GM12878 (cell line): ENCODE measurements around the gene KCND3. TPM values are rescaled to one million over a fixed set of nuclear protein-coding genes. Genes with fewer than 3 reads are reported as not detected.

Experiments
- ATAC-seq: fragments of 200-7000 bp; cut with Tn5 transposase; 3 replicates; pipeline ENCODE4 v1.9.1; 2020; ENCODE audit warnings: mild to moderate bottlenecking, moderate library complexity
- BruUV-seq: library from RNA; stranded (reverse); fragments of 400-500 nt; replicated peaks from 2 replicates; lab custom pipeline; 2021; lab: Mats Ljungman, UMichigan
- CTCF ChIA-PET: fragments of 300-600 bp; sonication (Branson Sonifier 250); formaldehyde crosslinking; extraction: SDS; loops from one replicate; lab custom pipeline; 2021; ENCODE audit warnings: inconsistent platforms; lab: Yijun Ruan, JAX
- POLR2A ChIA-PET: fragments of 350-600 bp; formaldehyde crosslinking; extraction: SDS; loops from one replicate; lab custom pipeline; 2021; ENCODE audit warnings: inconsistent platforms; lab: Charles Lee
- RAD21 ChIA-PET: fragments of 300-600 bp; sonication (Branson Sonifier 250); formaldehyde crosslinking; loops from one replicate; lab custom pipeline; 2023; ENCODE audit warnings: antibody characterized with exemption; ENCODE audit not compliant: unreplicated experiment; lab: Charles Lee
- SMC1A ChIA-PET: fragments of 300-600 bp; sonication (Branson Sonifier 250); formaldehyde crosslinking; loops from one replicate; lab custom pipeline; 2023; ENCODE audit not compliant: unreplicated experiment, uncharacterized antibody; lab: Charles Lee
- DNase-seq: peaks from one replicate; pipeline ENCODE4 v3.0.0-alpha.2; 2011; ENCODE audit warnings: low read depth, low spot score
- FAIRE-seq: peaks from 3 replicates; lab custom pipeline; 2011; peaks lifted over from hg19 to GRCh38; lab: Jason Lieb, UNC
- H2AFZ ChIP-seq: 2 replicates; pipeline ENCODE4 v1.6.0; 2011; ENCODE audit warnings: low read depth, low read length, control low read depth; ENCODE audit not compliant: control insufficient read depth
- H3K27ac ChIP-seq: 2 replicates; pipeline ENCODE4 v1.5.1; 2011; ENCODE audit warnings: control low read depth; ENCODE audit not compliant: control insufficient read depth, insufficient read depth
- H3K27me3 ChIP-seq, 2 experiments: replicated peaks in 1 of 2; 2 replicates each; pipeline versions ENCODE4 v1.6.0 to v1.6.1; 2011; ENCODE audit warnings: low read length in 1 of 2; ENCODE audit not compliant: control insufficient read depth in 2 of 2, insufficient read depth in 2 of 2
- H3K36me3 ChIP-seq, 2 experiments: 2 replicates each; pipeline ENCODE4 v1.5.1; 2011; ENCODE audit warnings: low read length in 1 of 2; ENCODE audit not compliant: control insufficient read depth in 2 of 2, insufficient read depth in 2 of 2
- H3K4me1 ChIP-seq: 2 replicates; pipeline ENCODE4 v1.6.1; 2011; ENCODE audit warnings: mild to moderate bottlenecking, low read length, moderate library complexity, mixed read lengths; ENCODE audit not compliant: control insufficient read depth, insufficient read depth
- H3K4me2 ChIP-seq: 2 replicates; pipeline ENCODE4 v1.6.0; 2011; ENCODE audit warnings: control low read depth; ENCODE audit not compliant: control insufficient read depth, insufficient read depth
- H3K4me3 ChIP-seq: fragments of 200-600 bp; sonication (generic); 2 replicates; pipeline ENCODE4 v1.5.1; 2016
- H3K79me2 ChIP-seq: 2 replicates; pipeline ENCODE4 v1.6.0; 2011; ENCODE audit warnings: low read length; ENCODE audit not compliant: control insufficient read depth, insufficient read depth
- H3K9ac ChIP-seq: 2 replicates; pipeline ENCODE4 v1.8.0; 2011; ENCODE audit warnings: low read length, control low read depth, mixed read lengths; ENCODE audit not compliant: control insufficient read depth, insufficient read depth
- H3K9me3 ChIP-seq: replicated peaks from 3 replicates; pipeline ENCODE4 v1.5.1; 2011; ENCODE audit warnings: mild to moderate bottlenecking, low read length; ENCODE audit not compliant: control insufficient read depth, insufficient read depth
- H4K20me1 ChIP-seq: 2 replicates; pipeline ENCODE4 v1.6.0; 2011; ENCODE audit not compliant: control insufficient read depth, insufficient read depth
- KDM1A ChIP-seq: fragments of 200-600 bp; sonication (generic); IDR thresholded peaks from 2 replicates; pipeline ENCODE4 v1.6.1; 2016; ENCODE audit warnings: borderline replicate concordance
- NR2F1 ChIP-seq: fragments of 450-650 bp; conservative IDR thresholded peaks from 2 replicates; pipeline ENCODE4 v1.6.1; 2017; ENCODE audit warnings: mild to moderate bottlenecking
- SMAD5 ChIP-seq: IDR thresholded peaks from 2 replicates; pipeline ENCODE4 v1.6.1; 2016; ENCODE audit warnings: antibody characterized with exemption, low read depth
- TARDBP ChIP-seq: IDR thresholded peaks from 2 replicates; pipeline ENCODE4 v1.6.1; 2016; ENCODE audit warnings: borderline replicate concordance
- ZNF274 ChIP-seq: IDR thresholded peaks from one replicate; pipeline ENCODE4 v1.8.0; 2011; ENCODE audit not compliant: insufficient read length, insufficient read depth
- WGBS: methylation state at CpG from one replicate; pipeline ENCODE4 v1.1.6; 2016; ENCODE audit warnings: low lambda C conversion rate; ENCODE audit not compliant: insufficient replicate concordance, insufficient coverage; ENCODE audit errors: missing lambda C conversion rate; 5-methylcytosine and 5-hydroxymethylcytosine counted together
- in situ Hi-C: fragments of 300-500 bp; cut with MboI; formaldehyde crosslinking; loops from 9 replicates; pipeline ENCODE4 v1.14.3; 2018; ENCODE audit warnings: mixed read lengths
- intact Hi-C: fragments of 100-400 bp; cut with micrococcal nuclease; formaldehyde crosslinking; loops from one replicate; pipeline ENCODE4 v1.14.2; 2022; ENCODE audit not compliant: unreplicated experiment
- polyA plus RNA-seq, 11 experiments: library from polyadenylated mRNA; depleted of rRNA in 4 of 11; unstranded in 6 of 11; stranded (reverse) in 5 of 11; fragments of >200 nt; fragmentation: Nextera tagmentation in 4 of 11; fragmentation: Illumina TruSeq in 1 of 11; extraction: Ambion mirVana in 4 of 11; extraction: Trizol in 1 of 11; gene quantifications; 1 replicate in 1 of 11; 2 replicates in 10 of 11; pipeline versions ENCODE4 v1.2.1 to v1.2.3, GENCODE V29; 2011 to 2016; ENCODE audit warnings: inconsistent platforms in 2 of 11, missing spikeins in 2 of 11, low read depth in 1 of 11
- total RNA-seq, 4 experiments: library from RNA; depleted of rRNA in 3 of 4; stranded (reverse); fragments of >200 nt in 3 of 4; fragmentation: Illumina TruSeq in 1 of 4; extraction: Trizol in 1 of 4; gene quantifications; 2 replicates each; pipeline versions ENCODE4 v1.2.1 to v1.2.3, GENCODE V29; 2013 to 2021
- TF ChIP-seq, protein P1 (sequence below): fragments of 450-650 bp; IDR thresholded peaks from 2 replicates; pipeline ENCODE4 v1.6.1; 2017; ENCODE audit warnings: antibody characterized with exemption, mild to moderate bottlenecking, moderate library complexity
- TF ChIP-seq, protein P2 (sequence below): IDR thresholded peaks from 2 replicates; pipeline ENCODE4 v1.6.1; 2012; ENCODE audit warnings: low read depth, low read length, improper control_type of control experiment
- TF ChIP-seq, protein P3 (sequence below): fragments of 450-650 bp; IDR thresholded peaks from 2 replicates; pipeline ENCODE4 v1.6.1; 2017; ENCODE audit warnings: mild to moderate bottlenecking, low read depth, inconsistent platforms; ENCODE audit not compliant: poor library complexity, severe bottlenecking
- TF ChIP-seq, protein P4 (sequence below): fragments of 450-650 bp; IDR thresholded peaks from 2 replicates; pipeline ENCODE4 v1.6.1; 2017; ENCODE audit warnings: borderline replicate concordance

The KCND3 gene
- total and polyA plus RNA-seq, 10 of the 15 experiments (the other 5 are each of a cell fraction or from before 2014, with no cell fraction given) = 0.02 TPM; not detected in 9

DNA sequence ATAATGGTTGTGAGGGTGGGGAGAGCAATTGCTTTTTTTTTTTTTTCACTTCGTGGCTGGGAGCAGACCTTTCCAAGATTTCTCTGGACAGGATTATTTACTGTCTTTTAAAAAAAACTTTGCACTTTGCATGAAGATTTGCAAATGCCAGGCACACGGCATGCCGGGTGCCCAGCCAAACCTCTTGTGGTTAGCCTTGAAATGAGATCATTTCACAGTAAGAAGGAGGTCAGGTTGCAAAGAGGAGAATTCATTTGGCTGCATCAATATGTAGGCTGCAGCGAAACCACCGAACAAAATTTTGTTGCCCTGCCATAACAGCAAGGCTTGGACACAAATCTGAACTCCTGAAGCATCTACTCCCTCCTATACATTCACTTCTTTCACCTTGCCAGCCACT, 36.5 kb upstream of the KCND3 start:
- Histone ChIP-seq H3K4me3 (no peak overlapping the region), H3K27ac (no peak overlapping the region), H3K27me3 (no peaks in the 10 kb centered on the region; a peak in 2 of 4 replicates), H2AFZ (no peak overlapping the region), H3K36me3 (no peaks in the 10 kb centered on the region), H3K9ac (no peak overlapping the region), H3K9me3 (no peaks in the 10 kb centered on the region), H3K4me1 (no peaks in the 10 kb centered on the region), H4K20me1 (no peaks in the 10 kb centered on the region), H3K79me2 (no peaks in the 10 kb centered on the region), H3K4me2 (no peak overlapping the region)
- no TSS peak for BruUV-seq
- FAIRE-seq (no peak), ATAC-seq (no peak), DNase-seq (no peak)
- ChIA-PET CTCF (no interaction called here), POLR2A (no interaction called here), RAD21 (no interaction called here), SMC1A (no interaction called here)
- WGBS = 13% methylated on average over 5 of the region's 5 CpGs
- TF ChIP-seq ZNF274 (no peak), KDM1A (no peak), TARDBP (no peak), NR2F1 (no peak), SMAD5 (no peak)
- TF ChIP-seq, protein P1, sequence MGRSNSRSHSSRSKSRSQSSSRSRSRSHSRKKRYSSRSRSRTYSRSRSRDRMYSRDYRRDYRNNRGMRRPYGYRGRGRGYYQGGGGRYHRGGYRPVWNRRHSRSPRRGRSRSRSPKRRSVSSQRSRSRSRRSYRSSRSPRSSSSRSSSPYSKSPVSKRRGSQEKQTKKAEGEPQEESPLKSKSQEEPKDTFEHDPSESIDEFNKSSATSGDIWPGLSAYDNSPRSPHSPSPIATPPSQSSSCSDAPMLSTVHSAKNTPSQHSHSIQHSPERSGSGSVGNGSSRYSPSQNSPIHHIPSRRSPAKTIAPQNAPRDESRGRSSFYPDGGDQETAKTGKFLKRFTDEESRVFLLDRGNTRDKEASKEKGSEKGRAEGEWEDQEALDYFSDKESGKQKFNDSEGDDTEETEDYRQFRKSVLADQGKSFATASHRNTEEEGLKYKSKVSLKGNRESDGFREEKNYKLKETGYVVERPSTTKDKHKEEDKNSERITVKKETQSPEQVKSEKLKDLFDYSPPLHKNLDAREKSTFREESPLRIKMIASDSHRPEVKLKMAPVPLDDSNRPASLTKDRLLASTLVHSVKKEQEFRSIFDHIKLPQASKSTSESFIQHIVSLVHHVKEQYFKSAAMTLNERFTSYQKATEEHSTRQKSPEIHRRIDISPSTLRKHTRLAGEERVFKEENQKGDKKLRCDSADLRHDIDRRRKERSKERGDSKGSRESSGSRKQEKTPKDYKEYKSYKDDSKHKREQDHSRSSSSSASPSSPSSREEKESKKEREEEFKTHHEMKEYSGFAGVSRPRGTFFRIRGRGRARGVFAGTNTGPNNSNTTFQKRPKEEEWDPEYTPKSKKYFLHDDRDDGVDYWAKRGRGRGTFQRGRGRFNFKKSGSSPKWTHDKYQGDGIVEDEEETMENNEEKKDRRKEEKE = no peak
- TF ChIP-seq, protein P2, sequence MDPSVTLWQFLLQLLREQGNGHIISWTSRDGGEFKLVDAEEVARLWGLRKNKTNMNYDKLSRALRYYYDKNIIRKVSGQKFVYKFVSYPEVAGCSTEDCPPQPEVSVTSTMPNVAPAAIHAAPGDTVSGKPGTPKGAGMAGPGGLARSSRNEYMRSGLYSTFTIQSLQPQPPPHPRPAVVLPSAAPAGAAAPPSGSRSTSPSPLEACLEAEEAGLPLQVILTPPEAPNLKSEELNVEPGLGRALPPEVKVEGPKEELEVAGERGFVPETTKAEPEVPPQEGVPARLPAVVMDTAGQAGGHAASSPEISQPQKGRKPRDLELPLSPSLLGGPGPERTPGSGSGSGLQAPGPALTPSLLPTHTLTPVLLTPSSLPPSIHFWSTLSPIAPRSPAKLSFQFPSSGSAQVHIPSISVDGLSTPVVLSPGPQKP = no peak
- TF ChIP-seq, protein P3, sequence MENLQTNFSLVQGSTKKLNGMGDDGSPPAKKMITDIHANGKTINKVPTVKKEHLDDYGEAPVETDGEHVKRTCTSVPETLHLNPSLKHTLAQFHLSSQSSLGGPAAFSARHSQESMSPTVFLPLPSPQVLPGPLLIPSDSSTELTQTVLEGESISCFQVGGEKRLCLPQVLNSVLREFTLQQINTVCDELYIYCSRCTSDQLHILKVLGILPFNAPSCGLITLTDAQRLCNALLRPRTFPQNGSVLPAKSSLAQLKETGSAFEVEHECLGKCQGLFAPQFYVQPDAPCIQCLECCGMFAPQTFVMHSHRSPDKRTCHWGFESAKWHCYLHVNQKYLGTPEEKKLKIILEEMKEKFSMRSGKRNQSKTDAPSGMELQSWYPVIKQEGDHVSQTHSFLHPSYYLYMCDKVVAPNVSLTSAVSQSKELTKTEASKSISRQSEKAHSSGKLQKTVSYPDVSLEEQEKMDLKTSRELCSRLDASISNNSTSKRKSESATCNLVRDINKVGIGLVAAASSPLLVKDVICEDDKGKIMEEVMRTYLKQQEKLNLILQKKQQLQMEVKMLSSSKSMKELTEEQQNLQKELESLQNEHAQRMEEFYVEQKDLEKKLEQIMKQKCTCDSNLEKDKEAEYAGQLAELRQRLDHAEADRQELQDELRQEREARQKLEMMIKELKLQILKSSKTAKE = no peak
- TF ChIP-seq, protein P4, sequence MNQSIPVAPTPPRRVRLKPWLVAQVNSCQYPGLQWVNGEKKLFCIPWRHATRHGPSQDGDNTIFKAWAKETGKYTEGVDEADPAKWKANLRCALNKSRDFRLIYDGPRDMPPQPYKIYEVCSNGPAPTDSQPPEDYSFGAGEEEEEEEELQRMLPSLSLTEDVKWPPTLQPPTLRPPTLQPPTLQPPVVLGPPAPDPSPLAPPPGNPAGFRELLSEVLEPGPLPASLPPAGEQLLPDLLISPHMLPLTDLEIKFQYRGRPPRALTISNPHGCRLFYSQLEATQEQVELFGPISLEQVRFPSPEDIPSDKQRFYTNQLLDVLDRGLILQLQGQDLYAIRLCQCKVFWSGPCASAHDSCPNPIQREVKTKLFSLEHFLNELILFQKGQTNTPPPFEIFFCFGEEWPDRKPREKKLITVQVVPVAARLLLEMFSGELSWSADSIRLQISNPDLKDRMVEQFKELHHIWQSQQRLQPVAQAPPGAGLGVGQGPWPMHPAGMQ = no peak
- intact Hi-C loops (loop anchor here (10.0 kb wide), 1 partner anchor 279 kb away; no protein-coding TSS in a partner anchor), in situ Hi-C loops (no loop called here)
